Measurements from ENCODE around the gene LAD1. TPM values are rescaled to one million over a fixed set of nuclear protein-coding genes. Genes with fewer than 3 reads are reported as not detected.

The LAD1 gene
- total and polyA plus RNA-seq, 2 of the 13 experiments (the other 11 are each of a cell fraction or from before 2014, with no cell fraction given) = 10.8 to 65.6 TPM

DNA sequence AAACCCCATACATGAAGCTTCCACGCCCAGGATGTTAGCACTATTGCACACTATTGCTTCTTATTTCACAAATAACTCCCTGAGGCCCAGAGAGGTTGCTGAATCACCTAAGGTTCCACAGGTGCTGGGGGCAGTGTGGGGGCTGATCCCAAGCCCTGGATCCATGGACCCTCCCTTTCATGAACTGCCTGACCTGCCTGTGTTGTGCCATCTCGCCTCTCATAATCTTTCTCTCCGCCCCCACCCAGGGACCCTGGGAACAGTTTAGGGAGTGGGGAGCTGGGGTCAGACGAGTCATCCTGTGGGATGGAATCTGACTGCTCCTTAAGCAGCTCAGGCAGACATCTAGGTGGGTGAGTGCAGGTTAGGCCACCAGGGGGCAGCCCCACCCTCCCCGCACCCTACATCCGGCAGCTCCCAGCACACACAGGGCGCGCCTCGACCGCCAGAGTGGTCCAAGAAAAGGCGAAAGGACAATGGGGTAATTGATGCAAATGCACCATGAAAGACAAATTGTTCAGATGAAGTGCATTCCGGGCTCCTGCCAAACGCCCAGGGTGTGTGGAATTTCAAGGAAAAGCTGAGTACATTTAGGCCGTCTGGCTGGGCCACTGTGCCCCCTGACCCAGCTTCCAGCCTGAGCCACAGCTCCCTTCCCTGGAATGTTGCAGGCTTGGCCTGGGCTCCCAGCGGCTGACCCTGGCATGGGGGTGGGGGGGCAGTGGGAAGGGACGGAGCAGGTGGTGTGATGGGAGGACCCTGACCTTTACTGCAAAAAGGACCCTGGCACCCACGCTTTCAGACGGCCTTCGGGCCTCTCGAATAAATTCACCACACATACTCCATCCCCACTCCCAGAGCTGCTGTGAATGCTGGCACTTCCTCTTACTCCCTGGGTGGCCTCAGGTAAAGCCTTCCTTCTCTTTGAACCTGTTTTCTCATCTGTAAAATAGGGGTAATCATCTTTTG, 49.1 kb upstream of the LAD1 start (continued):
- TF ChIP-seq ZNF670 (CRISPR knock-in tag; IDR thresholded peaks at IDR 0.05; ENCODE audit: borderline replicate concordance) (no peak), ETV6 (CRISPR knock-in tag; conservative IDR thresholded peaks at IDR 0.05) (no peak), ZNF607 (CRISPR knock-in tag; IDR thresholded peaks at IDR 0.05; ENCODE audit: borderline replicate concordance) (no peak), SSRP1 (CRISPR knock-in tag; IDR thresholded peaks at IDR 0.05) (no peak), ZNF614 (CRISPR knock-in tag; IDR thresholded peaks at IDR 0.05; ENCODE audit: borderline replicate concordance) (no peak), CEBPG (CRISPR knock-in tag; IDR thresholded peaks at IDR 0.05) (no peak), HNRNPL (IDR thresholded peaks at IDR 0.05; ENCODE audit: low read depth, low read length) (0 out of 2 replicates have a peak, but pooled peaks have one; percentile 49), ZKSCAN5 (CRISPR knock-in tag; IDR thresholded peaks at IDR 0.05) (no peak), ISX (CRISPR knock-in tag; conservative IDR thresholded peaks at IDR 0.05) (no peak), ZNF33A (CRISPR knock-in tag; IDR thresholded peaks at IDR 0.05; ENCODE audit: borderline replicate concordance) (no peak), ZNF672 (CRISPR knock-in tag; IDR thresholded peaks at IDR 0.05) (no peak), HNRNPLL (IDR thresholded peaks at IDR 0.05; ENCODE audit: low read depth, low read length, poor library complexity, severe bottlenecking) (peak; percentile 32), HDAC2 (CRISPR knock-in tag; IDR thresholded peaks at IDR 0.05) (no peak), KLF6 (CRISPR knock-in tag; IDR thresholded peaks at IDR 0.05) (no peak), ELF3 (CRISPR knock-in tag; IDR thresholded peaks at IDR 0.05) (no peak), SP140L (CRISPR knock-in tag; IDR thresholded peaks at IDR 0.05; ENCODE audit: borderline replicate concordance) (no peak), EEA1 (CRISPR knock-in tag; IDR thresholded peaks at IDR 0.05; ENCODE audit: borderline replicate concordance) (no peak), KLF15 (CRISPR knock-in tag; IDR thresholded peaks at IDR 0.05; ENCODE audit: borderline replicate concordance) (no peak), HOXA7 (CRISPR knock-in tag; IDR thresholded peaks at IDR 0.05) (no peak), CC2D1A (CRISPR knock-in tag; IDR thresholded peaks at IDR 0.05) (no peak), THYN1 (CRISPR knock-in tag; IDR thresholded peaks at IDR 0.05; ENCODE audit: borderline replicate concordance, low read depth) (no peak), SRF (IDR thresholded peaks at IDR 0.05; ENCODE audit: low read depth, low read length) (no peak), SOX5 (CRISPR knock-in tag; IDR thresholded peaks at IDR 0.05; ENCODE audit: borderline replicate concordance) (0 out of 2 replicates have a peak, but pooled peaks have one; percentile 17), KDM5A (IDR thresholded peaks at IDR 0.05; ENCODE audit: borderline replicate concordance, low read length) (no peak), KDM5B (CRISPR knock-in tag; IDR thresholded peaks at IDR 0.05; ENCODE audit: borderline replicate concordance) (no peak), ZNF562 (CRISPR knock-in tag; IDR thresholded peaks at IDR 0.05; ENCODE audit: borderline replicate concordance) (no peak)
- TF ChIP-seq, protein P1, sequence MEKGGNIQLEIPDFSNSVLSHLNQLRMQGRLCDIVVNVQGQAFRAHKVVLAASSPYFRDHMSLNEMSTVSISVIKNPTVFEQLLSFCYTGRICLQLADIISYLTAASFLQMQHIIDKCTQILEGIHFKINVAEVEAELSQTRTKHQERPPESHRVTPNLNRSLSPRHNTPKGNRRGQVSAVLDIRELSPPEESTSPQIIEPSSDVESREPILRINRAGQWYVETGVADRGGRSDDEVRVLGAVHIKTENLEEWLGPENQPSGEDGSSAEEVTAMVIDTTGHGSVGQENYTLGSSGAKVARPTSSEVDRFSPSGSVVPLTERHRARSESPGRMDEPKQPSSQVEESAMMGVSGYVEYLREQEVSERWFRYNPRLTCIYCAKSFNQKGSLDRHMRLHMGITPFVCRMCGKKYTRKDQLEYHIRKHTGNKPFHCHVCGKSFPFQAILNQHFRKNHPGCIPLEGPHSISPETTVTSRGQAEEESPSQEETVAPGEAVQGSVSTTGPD (CRISPR knock-in tag; IDR thresholded peaks at IDR 0.05) = no peak
- TF ChIP-seq, protein P2, sequence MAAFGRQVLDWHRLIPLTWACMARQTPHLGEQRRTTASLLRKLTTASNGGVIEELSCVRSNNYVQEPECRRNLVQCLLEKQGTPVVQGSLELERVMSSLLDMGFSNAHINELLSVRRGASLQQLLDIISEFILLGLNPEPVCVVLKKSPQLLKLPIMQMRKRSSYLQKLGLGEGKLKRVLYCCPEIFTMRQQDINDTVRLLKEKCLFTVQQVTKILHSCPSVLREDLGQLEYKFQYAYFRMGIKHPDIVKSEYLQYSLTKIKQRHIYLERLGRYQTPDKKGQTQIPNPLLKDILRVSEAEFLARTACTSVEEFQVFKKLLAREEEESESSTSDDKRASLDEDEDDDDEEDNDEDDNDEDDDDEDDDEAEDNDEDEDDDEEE (CRISPR knock-in tag; IDR thresholded peaks at IDR 0.05) = no peak
- TF ChIP-seq, protein P3, sequence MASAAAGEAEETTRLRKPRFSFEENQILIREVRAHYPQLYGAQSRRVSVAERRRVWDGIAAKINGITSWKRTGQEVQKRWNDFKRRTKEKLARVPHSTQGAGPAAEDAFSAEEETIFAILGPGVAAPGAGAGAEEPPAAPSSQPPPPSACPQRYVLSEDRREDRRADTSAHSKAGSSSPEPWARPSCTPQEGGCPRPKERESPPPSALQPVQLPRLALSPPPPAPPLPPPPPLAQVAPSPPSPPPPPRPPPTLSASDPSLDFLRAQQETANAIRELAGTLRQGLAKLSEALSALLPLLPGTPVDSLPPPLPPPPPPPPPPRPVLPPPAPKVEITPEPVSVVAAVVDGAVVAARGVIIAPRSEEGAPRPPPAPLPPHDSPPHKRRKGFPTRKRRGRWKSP (CRISPR knock-in tag; IDR thresholded peaks at IDR 0.05) = no peak

Data from HepG2 (cell line).